Mononuclear cell (primary cell): ENCODE results near the gene PCA3. TPM values are rescaled to one million over a fixed set of nuclear protein-coding genes. Genes with fewer than 3 reads are reported as not detected.
"Not testable (repeated sequence)": the region's sequence is repeated elsewhere in the genome, so short reads cannot be mapped to it uniquely, and the experiment has no call there.

Source experiments
- H3K27me3 ChIP-seq: 2 replicates; pipeline ENCODE4 v1.6.0; 2011; ENCODE audit warnings: low read length, control low read depth; ENCODE audit not compliant: insufficient read depth
- H3K4me1 ChIP-seq: 2 replicates; pipeline ENCODE4 v1.5.1; 2011; ENCODE audit warnings: mild to moderate bottlenecking, low read length, control low read depth; ENCODE audit not compliant: insufficient read depth
- H3K4me3 ChIP-seq: 2 replicates; pipeline ENCODE4 v1.5.1; 2011; ENCODE audit warnings: mild to moderate bottlenecking, low read length, moderate library complexity
- H3K9me3 ChIP-seq: 2 replicates; pipeline ENCODE4 v1.5.1; 2011; ENCODE audit warnings: low read depth, mild to moderate bottlenecking, control low read depth, low read length
- total RNA-seq: library from RNA; depleted of rRNA; stranded (reverse); fragments of >200 nt; gene quantifications from one replicate; pipeline ENCODE4 v1.2.3, GENCODE V29; 2012

Gene PCA3
- total RNA-seq, 1 donor, result under 0.01 TPM

DNA sequence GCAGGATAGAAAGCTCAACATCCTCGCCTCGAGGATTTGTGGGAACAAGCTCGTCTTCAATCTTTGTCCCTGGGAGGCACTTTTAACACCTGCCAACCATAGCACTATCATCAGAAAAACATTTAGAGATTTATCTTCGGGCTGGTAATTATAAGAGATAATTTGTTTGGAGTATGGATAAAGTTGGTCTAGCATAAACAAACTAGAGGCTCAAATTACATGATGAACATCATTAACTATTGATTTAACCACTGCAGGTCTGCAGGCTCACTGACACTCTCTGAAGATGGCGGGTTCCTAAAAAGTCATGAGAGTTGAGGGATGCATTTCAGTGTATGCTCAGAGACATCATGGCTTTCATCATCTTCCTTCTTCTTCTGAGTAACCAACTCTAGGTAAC lies 25.8 kb upstream of the PCA3 start:
- Histone ChIP-seq H3K27me3 (no peaks in the 10 kb centered on the region), H3K4me3 (no peak overlapping the region), H3K4me1 (no peaks in the 10 kb centered on the region), H3K9me3 (no peaks in the 10 kb centered on the region)

GRCh38 chr9:76741524-76741923 lies 22.7 kb upstream of the PCA3 start:
- H3K4me1 ChIP-seq, result no peaks in the 10 kb centered on the region
- no peaks in the 10 kb centered on the region for H3K27me3 ChIP-seq
- no peaks in the 10 kb centered on the region for H3K9me3 ChIP-seq
- no peak overlapping the region for H3K4me3 ChIP-seq

DNA sequence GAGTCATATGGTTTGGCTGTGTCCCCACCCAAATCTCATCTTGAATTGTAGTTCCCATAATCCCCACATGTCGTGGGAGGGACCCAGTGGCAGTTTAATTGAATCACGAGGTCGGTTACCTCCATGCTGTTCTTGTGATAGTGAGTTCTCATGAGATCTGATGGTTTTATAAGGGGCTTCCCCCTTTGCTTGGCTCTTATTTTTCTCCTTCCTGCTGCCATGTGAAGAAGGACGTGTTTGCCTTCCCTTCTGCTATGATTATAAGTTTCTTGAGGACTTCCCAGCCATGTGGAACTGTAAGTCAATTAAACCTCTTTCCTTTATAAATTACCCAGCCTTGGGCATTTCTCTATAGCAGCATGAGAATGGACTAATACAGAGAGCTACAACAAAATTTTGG lies 21.3 kb upstream of the PCA3 start:
- H3K4me1 ChIP-seq, H3K9me3 ChIP-seq, H3K4me3 ChIP-seq, H3K27me3 ChIP-seq: not testable (repeated sequence)

DNA sequence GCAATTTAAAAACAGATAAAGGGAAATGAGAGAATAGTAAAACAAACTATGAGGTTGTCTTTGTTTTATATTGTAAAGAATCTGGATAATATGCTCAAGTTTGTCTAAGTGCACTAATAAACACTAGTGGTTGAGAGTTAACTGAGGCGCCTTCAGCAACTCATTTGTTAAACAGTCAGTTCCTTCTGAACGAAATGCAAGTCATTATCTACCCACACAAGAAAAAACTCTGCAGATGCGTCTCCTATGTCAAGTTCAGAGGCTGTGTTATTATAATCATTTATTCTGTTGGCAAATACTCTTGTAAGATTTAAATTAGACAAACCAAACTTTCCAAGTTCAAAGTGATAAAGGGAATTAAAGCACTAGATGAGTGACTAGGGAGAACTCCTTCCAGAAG lies 20.3 kb upstream of the PCA3 start:
- no peaks in the 10 kb centered on the region for H3K9me3 ChIP-seq
- H3K27me3 ChIP-seq, result no peaks in the 10 kb centered on the region
- H3K4me3 ChIP-seq, result no peak overlapping the region
- no peaks in the 10 kb centered on the region for H3K4me1 ChIP-seq

- Histone ChIP-seq H3K4me1 (no peaks in the 10 kb centered on the region), H3K27me3 (no peaks in the 10 kb centered on the region), H3K4me3 (no peak overlapping the region), H3K9me3 (no peaks in the 10 kb centered on the region)
These were observed 19.9 kb upstream of the PCA3 start for GRCh38 chr9:76744336-76744735.

- H3K9me3 ChIP-seq, result no peaks in the 10 kb centered on the region
- no peaks in the 10 kb centered on the region for H3K4me1 ChIP-seq
- no peak overlapping the region for H3K4me3 ChIP-seq
- no peaks in the 10 kb centered on the region for H3K27me3 ChIP-seq
These were observed 13.2 kb upstream of the PCA3 start for GRCh38 chr9:76751001-76751400.

DNA sequence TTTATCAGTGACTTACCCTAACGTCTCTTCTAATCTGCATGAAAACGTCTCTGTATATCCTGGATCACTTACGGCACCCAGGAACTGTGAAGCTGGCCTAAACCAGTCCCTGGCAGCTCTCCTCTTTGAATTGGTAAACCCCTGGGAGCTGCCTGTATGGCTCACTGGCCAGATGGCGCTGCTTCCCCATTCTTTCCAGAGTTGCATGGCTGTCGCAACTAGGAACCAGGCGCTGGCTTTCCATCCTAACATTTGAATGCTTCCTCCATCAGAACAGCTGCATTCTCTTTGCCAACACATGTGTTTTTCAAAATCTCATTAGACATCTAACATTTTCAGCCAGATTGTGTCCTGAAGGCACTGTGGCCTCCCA lies 8.0 kb upstream of the PCA3 start:
- Histone ChIP-seq H3K27me3 (no peaks in the 10 kb centered on the region), H3K4me3 (no peak overlapping the region), H3K9me3 (no peaks in the 10 kb centered on the region), H3K4me1 (peaks cover 4% of the 10 kb centered on the region)

DNA sequence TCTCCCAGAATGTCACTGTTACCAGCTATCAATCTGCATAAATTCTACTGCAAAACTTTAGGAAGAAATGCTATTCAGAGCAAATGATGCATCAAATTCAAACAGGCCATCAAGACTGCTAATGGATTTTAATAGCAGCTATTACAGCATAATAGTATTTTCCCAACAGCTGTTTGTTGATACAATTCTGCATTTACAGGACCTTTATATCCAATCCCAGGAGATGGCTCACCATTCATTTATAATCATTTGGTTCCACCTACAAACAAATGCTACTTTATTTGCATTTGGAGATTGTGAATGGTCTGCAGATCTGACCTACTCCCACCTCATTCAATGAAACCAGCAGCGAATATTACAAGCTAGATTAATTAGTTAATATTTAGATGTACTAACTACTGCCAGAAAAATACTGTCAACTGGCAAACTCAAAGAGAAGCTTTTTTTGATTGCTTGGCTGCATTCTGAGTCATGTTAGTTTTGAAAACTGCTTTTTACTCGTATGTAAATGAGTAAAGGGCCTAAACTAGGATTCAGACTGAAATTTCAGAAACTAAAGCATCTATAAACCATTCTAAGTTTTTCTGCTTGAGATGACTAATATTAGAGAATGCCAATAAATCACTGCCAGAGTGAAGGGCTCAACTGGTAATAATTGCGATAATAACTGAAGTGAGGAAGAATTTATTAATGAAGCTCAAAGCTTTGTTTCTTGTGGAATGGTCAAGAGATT lies 7.1 kb upstream of the PCA3 start:
- peaks cover 4% of the 10 kb centered on the region for H3K4me1 ChIP-seq

GRCh38 chr9:76758476-76758875 lies 5.8 kb upstream of the PCA3 start:
- peaks cover 4% of the 10 kb centered on the region for H3K4me1 ChIP-seq
- H3K9me3 ChIP-seq, result no peaks in the 10 kb centered on the region
- H3K4me3 ChIP-seq, result no peak overlapping the region
- no peaks in the 10 kb centered on the region for H3K27me3 ChIP-seq

More for the DNA sequence above, 7.1 kb upstream of the PCA3 start:
- H3K27me3 ChIP-seq, result no peaks in the 10 kb centered on the region
- H3K9me3 ChIP-seq, result no peaks in the 10 kb centered on the region
- H3K4me3 ChIP-seq, result no peak overlapping the region

GRCh38 chr9:76759732-76760131 lies 4.5 kb upstream of the PCA3 start:
- Histone ChIP-seq H3K4me3 (no peak overlapping the region), H3K27me3 (no peaks in the 10 kb centered on the region)

DNA sequence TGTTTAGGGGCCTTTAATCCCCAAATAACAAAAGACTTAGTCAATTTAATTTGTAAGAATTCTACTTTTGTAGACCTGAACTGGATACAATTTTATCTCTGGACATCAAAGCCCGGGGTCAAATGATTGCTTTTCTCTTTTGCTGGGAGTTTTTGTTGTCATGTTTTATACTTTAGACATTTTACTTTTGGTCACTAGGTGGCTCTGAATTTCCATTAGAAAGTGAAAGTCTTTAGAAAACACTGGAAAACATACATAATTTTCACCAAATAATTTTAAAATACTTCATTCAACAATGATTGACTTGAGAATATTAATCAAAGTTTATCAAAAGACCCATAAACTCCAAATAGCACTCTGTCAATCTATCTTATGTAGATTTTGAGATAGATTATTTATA lies 2.8 kb upstream of the PCA3 start:
- H3K27me3 ChIP-seq, result no peaks in the 10 kb centered on the region
- no peaks in the 10 kb centered on the region for H3K9me3 ChIP-seq
- no peak overlapping the region for H3K4me3 ChIP-seq
- H3K4me1 ChIP-seq, result peaks cover 4% of the 10 kb centered on the region

More at GRCh38 chr9:76759732-76760131, 4.5 kb upstream of the PCA3 start:
- Histone ChIP-seq H3K9me3 (no peaks in the 10 kb centered on the region), H3K4me1 (peaks cover 4% of the 10 kb centered on the region)

- Histone ChIP-seq H3K4me1 (no peaks in the 10 kb centered on the region), H3K4me3 (no peak overlapping the region), H3K27me3 (no peaks in the 10 kb centered on the region), H3K9me3 (no peaks in the 10 kb centered on the region)
These were observed 1.9 kb downstream of the PCA3 start for GRCh38 chr9:76766126-76766525.

DNA sequence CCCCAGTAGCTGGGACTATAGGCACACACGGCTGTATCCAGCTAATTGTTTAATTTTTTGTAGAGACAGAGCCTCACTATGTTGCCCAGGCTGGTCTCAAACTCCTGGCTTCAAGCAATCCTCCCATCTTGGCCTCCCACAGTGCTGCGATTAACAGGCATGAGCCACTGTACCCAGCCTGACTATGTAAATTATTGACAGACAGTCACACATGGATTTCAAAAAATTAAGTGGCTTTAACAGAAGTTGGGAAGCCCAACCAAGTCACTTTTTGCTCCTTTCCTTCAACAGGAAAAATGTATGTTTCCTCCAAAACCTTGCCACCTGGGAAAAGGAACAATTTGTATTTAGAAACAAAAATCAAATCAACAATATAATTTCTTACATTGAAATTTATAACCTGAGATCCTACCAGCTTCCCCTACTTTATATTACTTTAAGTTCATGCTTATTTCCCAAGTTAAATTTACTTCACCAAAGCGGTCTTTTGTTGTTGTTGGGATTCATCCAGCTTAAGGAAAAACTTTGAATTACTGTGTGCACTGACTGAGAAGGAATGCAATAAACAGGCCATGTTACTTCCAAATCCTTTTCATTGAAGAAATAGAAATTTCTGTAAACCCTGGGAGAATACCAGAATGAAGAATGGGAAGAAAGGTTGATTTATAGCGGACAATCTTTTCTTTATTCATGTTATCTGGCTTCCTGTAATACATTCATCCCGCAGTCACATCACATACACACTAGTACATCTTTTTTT lies 8.6 kb downstream of the PCA3 start:
- Histone ChIP-seq H3K4me1 (no peaks in the 10 kb centered on the region), H3K4me3 (no peak overlapping the region), H3K9me3 (no peaks in the 10 kb centered on the region), H3K27me3 (no peaks in the 10 kb centered on the region)

GRCh38 chr9:76784881-76785280 lies 20.6 kb downstream of the PCA3 start:
- H3K4me3 ChIP-seq, result no peak overlapping the region
- H3K4me1 ChIP-seq, result no peaks in the 10 kb centered on the region
- H3K9me3 ChIP-seq, result no peaks in the 10 kb centered on the region
- no peaks in the 10 kb centered on the region for H3K27me3 ChIP-seq

GRCh38 chr9:76785501-76785900 lies 21.3 kb downstream of the PCA3 start:
- Histone ChIP-seq H3K9me3 (no peaks in the 10 kb centered on the region), H3K4me1 (no peaks in the 10 kb centered on the region), H3K27me3 (no peaks in the 10 kb centered on the region), H3K4me3 (no peak overlapping the region)

DNA sequence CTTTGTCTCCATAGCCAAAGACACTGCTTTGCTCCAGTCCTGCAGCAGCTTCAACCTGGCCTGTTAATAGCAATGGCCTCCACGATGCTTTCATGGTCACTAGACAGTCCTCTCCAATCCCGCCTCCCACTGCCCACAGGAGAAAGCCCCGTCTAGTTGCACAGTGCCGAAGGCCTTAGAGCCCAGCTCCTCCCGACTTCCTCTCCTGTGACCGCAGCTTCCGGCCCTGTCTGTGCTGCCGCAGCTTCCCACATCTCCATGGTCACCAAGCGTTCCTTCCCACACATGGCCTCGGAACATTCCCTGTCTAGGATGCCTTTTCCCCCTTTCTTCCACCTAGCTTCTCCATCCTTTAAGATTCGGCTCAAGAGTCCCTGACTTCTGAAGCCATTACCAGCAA lies 23.4 kb downstream of the PCA3 start:
- Histone ChIP-seq H3K4me1 (no peaks in the 10 kb centered on the region), H3K27me3 (no peaks in the 10 kb centered on the region), H3K9me3 (no peaks in the 10 kb centered on the region)

More for the DNA sequence above, 23.4 kb downstream of the PCA3 start:
- H3K4me3 ChIP-seq, result no peak overlapping the region
